Measurements from ENCODE around the gene RAPSN. TPM values are rescaled to one million over a fixed set of nuclear protein-coding genes. Genes with fewer than 3 reads are reported as not detected.

The RAPSN gene
- total RNA-seq, 2 experiments from 2014 or later, result not detected

GRCh38 chr11:47446833-47447232 is 2.1 kb downstream of the RAPSN start:
- Histone ChIP-seq H3K4me1 (ENCODE audit: insufficient read depth, low read length, poor library complexity, severe bottlenecking) (peaks cover 10% of the 10 kb centered on the region), H3K9me3 (ENCODE audit: low read length) (no peaks in the 10 kb centered on the region), H3K4me3 (ENCODE audit: low read depth, low read length, poor library complexity, severe bottlenecking) (no peak overlapping the region), H3K79me2 (ENCODE audit: insufficient read depth, low read depth, low read length) (no peaks in the 10 kb centered on the region), H3K27ac (ENCODE audit: low read depth, low read length, poor library complexity, severe bottlenecking) (no peak overlapping the region), H3K36me3 (ENCODE audit: insufficient read depth, low read length) (no peaks in the 10 kb centered on the region), H3K4me2 (ENCODE audit: low read length) (no peak overlapping the region), H2AFZ (ENCODE audit: low read length) (no peak overlapping the region), H3K9me2 (ENCODE audit: insufficient read depth, low read length) (no peaks in the 10 kb centered on the region), H4K20me1 (ENCODE audit: insufficient read depth, low read length) (no peaks in the 10 kb centered on the region)
- no peak for DNase-seq (ENCODE audit: low spot score)
- intact Hi-C loops (cut with micrococcal nuclease; ENCODE audit: unreplicated experiment), result no loop called here
- CTCF ChIA-PET (ENCODE audit: unreplicated experiment), result no interaction called here
- POLR2A ChIA-PET, result no interaction called here
- BruUV-seq (replicated peaks), result no TSS peak
- TF ChIP-seq CTCF (conservative IDR thresholded peaks at IDR 0.05; ENCODE audit: low read length), result no peak
- no peak for TF ChIP-seq EZH2phosphoT487 (IDR thresholded peaks at IDR 0.05; ENCODE audit: borderline replicate concordance, low read depth, low read length)

- Histone ChIP-seq H3K4me3 (ENCODE audit: low read depth, low read length, poor library complexity, severe bottlenecking) (no peak overlapping the region), H4K20me1 (ENCODE audit: insufficient read depth, low read length) (no peaks in the 10 kb centered on the region), H3K9me3 (ENCODE audit: low read length) (no peaks in the 10 kb centered on the region), H3K4me1 (ENCODE audit: insufficient read depth, low read length, poor library complexity, severe bottlenecking) (peaks cover 10% of the 10 kb centered on the region), H3K9me2 (ENCODE audit: insufficient read depth, low read length) (no peaks in the 10 kb centered on the region), H3K36me3 (ENCODE audit: insufficient read depth, low read length) (no peaks in the 10 kb centered on the region), H3K79me2 (ENCODE audit: insufficient read depth, low read depth, low read length) (no peaks in the 10 kb centered on the region), H2AFZ (ENCODE audit: low read length) (no peak overlapping the region), H3K27ac (ENCODE audit: low read depth, low read length, poor library complexity, severe bottlenecking) (no peak overlapping the region), H3K4me2 (ENCODE audit: low read length) (no peak overlapping the region)
- no peak for DNase-seq (ENCODE audit: low spot score)
- intact Hi-C loops (cut with micrococcal nuclease; ENCODE audit: unreplicated experiment), result no loop called here
- BruUV-seq (replicated peaks), result no TSS peak
- TF ChIP-seq CTCF (conservative IDR thresholded peaks at IDR 0.05; ENCODE audit: low read length) (no peak), EZH2phosphoT487 (IDR thresholded peaks at IDR 0.05; ENCODE audit: borderline replicate concordance, low read depth, low read length) (no peak)
- ChIA-PET CTCF (ENCODE audit: unreplicated experiment) (no interaction called here), POLR2A (interaction anchor here (0.5 to 0.9 kb wide), 3 partner anchors 66 to 532 kb away, joined by 3 to 8 read pairs (median 4); no protein-coding TSS in a partner anchor)
These were observed 3.1 kb downstream of the RAPSN start for GRCh38 chr11:47445840-47446239.

GRCh38 chr11:47443817-47444216 is 5.1 kb downstream of the RAPSN start:
- no peak for TF ChIP-seq EZH2phosphoT487 (IDR thresholded peaks at IDR 0.05; ENCODE audit: borderline replicate concordance, low read depth, low read length)
- CTCF ChIA-PET (ENCODE audit: unreplicated experiment), result interaction anchor here (0.5 kb wide), 1 partner anchor 11 kb away, joined by 6 read pairs; no protein-coding TSS in a partner anchor
- H3K9me2 ChIP-seq (ENCODE audit: insufficient read depth, low read length), result no peaks in the 10 kb centered on the region
- BruUV-seq (replicated peaks), result no TSS peak
- no peak overlapping the region for H3K4me2 ChIP-seq (ENCODE audit: low read length)
- H3K4me3 ChIP-seq (ENCODE audit: low read depth, low read length, poor library complexity, severe bottlenecking), result no peak overlapping the region
- H2AFZ ChIP-seq (ENCODE audit: low read length), result peak overlapping the region; percentile 94; the same call in 1 of the 2 replicates
- POLR2A ChIA-PET, result interaction anchor here (0.6 to 1.7 kb wide), 7 partner anchors 9 to 272 kb away, joined by 3 to 10 read pairs (median 3); partner anchors contain the start of gene AGBL2
- intact Hi-C loops (cut with micrococcal nuclease; ENCODE audit: unreplicated experiment), result no loop called here
- H4K20me1 ChIP-seq (ENCODE audit: insufficient read depth, low read length), result no peaks in the 10 kb centered on the region
- no peaks in the 10 kb centered on the region for H3K79me2 ChIP-seq (ENCODE audit: insufficient read depth, low read depth, low read length)
- H3K27ac ChIP-seq (ENCODE audit: low read depth, low read length, poor library complexity, severe bottlenecking), result no peak overlapping the region
- no peaks in the 10 kb centered on the region for H3K36me3 ChIP-seq (ENCODE audit: insufficient read depth, low read length)
- no peak for DNase-seq (ENCODE audit: low spot score)
- peaks cover 10% of the 10 kb centered on the region for H3K4me1 ChIP-seq (ENCODE audit: insufficient read depth, low read length, poor library complexity, severe bottlenecking)
- H3K9me3 ChIP-seq (ENCODE audit: low read length), result no peaks in the 10 kb centered on the region
